ENCODE measurements around the gene PRELID3B. TPM values are rescaled to one million over a fixed set of nuclear protein-coding genes. Genes with fewer than 3 reads are reported as not detected.

Gene PRELID3B
- total RNA-seq, 1 experiment from 2014 or later: 129 TPM

DNA sequence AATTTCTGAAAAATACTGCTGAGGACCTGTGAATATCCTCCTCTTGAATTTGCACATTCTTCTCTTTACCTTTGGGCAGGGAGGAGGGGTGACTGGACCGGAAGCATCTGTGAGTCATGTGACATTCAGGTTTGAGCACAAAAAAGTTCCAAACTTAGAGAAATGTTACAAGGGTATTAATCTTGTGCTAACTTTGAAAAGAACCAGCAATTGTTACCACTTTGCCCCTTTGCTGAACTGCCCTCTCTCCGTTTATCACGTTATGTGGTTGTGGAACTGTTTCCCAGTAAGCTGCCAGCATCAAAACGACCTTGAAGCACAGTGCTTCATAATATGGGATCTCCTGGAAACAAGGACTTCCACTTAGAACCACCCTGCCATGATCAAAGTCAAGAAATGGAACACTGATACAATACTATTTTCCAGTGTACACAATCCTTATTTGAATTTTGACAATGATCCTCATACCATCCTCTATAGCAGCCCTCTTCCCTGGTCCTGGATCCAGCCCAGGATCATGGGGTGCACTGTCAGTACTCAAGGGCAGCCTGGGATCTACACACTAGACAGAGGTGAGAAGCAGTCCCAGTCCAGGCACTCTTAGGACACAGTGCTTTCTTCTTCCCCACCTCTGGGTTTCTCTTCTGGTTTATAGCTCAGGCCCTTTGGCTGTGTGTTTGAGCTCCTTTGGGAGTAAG is 25.6 kb downstream of the PRELID3B start:
- H3K4me1 ChIP-seq (ENCODE audit: control insufficient read depth in 1 of 2, insufficient read depth in 2 of 2, low read length in 2 of 2): peaks cover 0 to 5% of the 10 kb centered on the region in 2 experiments; a peak in 2 of 4 replicates
- POLR2A ChIA-PET: no interaction called here
- intact Hi-C loops (cut with micrococcal nuclease): no loop called here
- H3K27me3 ChIP-seq (ENCODE audit: insufficient read depth, low read length): no peaks in the 10 kb centered on the region
- no TSS peak for BruUV-seq (replicated peaks)
- peak overlapping the region; percentile 13; the same call in 1 of the 2 replicates for H3K4me2 ChIP-seq (ENCODE audit: low read length)
- no peak overlapping the region for H2AFZ ChIP-seq (ENCODE audit: low read depth, low read length, poor library complexity, severe bottlenecking)
- H3K9ac ChIP-seq (ENCODE audit: low read length): no peak overlapping the region
- ATAC-seq: peak; percentile 39; the same call in 1 of the 2 replicates
- H3K4me3 ChIP-seq (replicated peaks in 1 of 2; ENCODE audit: low read depth in 1 of 2, low read length in 2 of 2): no peak overlapping the region
- no peaks in the 10 kb centered on the region for H3K9me2 ChIP-seq (ENCODE audit: insufficient read depth)
- no peak for DNase-seq (ENCODE audit: low read depth, low spot score)
- H3K9me3 ChIP-seq (ENCODE audit: control insufficient read depth in 1 of 2, insufficient read depth in 1 of 2, low read depth in 1 of 2, low read length in 2 of 2): no peaks in the 10 kb centered on the region
- H4K20me1 ChIP-seq (ENCODE audit: insufficient read depth): no peaks in the 10 kb centered on the region
- H3K27ac ChIP-seq (ENCODE audit: low read depth, low read length): no peak overlapping the region
- CTCF ChIA-PET: no interaction called here
- no peaks in the 10 kb centered on the region for H3K79me2 ChIP-seq (ENCODE audit: insufficient read depth, low read length)
- no peaks in the 10 kb centered on the region for H3K36me3 ChIP-seq (ENCODE audit: control insufficient read depth in 1 of 2, insufficient read depth in 2 of 2, low read length in 2 of 2)
- no peak for TF ChIP-seq SRF (IDR thresholded peaks at IDR 0.05; ENCODE audit: low read depth)
- TF ChIP-seq, protein P1, sequence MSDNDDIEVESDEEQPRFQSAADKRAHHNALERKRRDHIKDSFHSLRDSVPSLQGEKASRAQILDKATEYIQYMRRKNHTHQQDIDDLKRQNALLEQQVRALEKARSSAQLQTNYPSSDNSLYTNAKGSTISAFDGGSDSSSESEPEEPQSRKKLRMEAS (IDR thresholded peaks at IDR 0.05): no peak
- TF ChIP-seq POLR2AphosphoS5 (IDR thresholded peaks at IDR 0.05; ENCODE audit: low read depth, low read length): no peak
- TF ChIP-seq POLR2A (IDR thresholded peaks at IDR 0.05; ENCODE audit: borderline replicate concordance, extremely low read depth, insufficient read depth, insufficient read length): no peak
- no peak for TF ChIP-seq JUND (IDR thresholded peaks at IDR 0.05)
- TF ChIP-seq, protein P2, sequence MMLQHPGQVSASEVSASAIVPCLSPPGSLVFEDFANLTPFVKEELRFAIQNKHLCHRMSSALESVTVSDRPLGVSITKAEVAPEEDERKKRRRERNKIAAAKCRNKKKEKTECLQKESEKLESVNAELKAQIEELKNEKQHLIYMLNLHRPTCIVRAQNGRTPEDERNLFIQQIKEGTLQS (IDR thresholded peaks at IDR 0.05): no peak
- no peak for TF ChIP-seq EZH2phosphoT487 (IDR thresholded peaks at IDR 0.05; ENCODE audit: borderline replicate concordance)
- RAD21 ChIA-PET (ENCODE audit: low non-redundant PET in 1 of 2, low total read pairs in 2 of 2, uncharacterized antibody in 2 of 2, unreplicated experiment in 2 of 2): interaction anchor here in 1 of 2 experiments (0.6 kb wide), 1 partner anchor 16 kb away, joined by 4 read pairs; no protein-coding TSS in a partner anchor

GRCh38 chr20:59015812-59016711 is 26.5 kb downstream of the PRELID3B start:
- Histone ChIP-seq H3K79me2 (ENCODE audit: insufficient read depth, low read length) (no peaks in the 10 kb centered on the region), H3K36me3 (ENCODE audit: control insufficient read depth in 1 of 2, insufficient read depth in 2 of 2, low read length in 2 of 2) (no peaks in the 10 kb centered on the region), H3K9ac (ENCODE audit: low read length) (no peak overlapping the region), H3K27ac (ENCODE audit: low read depth, low read length) (no peak overlapping the region), H2AFZ (ENCODE audit: low read depth, low read length, poor library complexity, severe bottlenecking) (no peak overlapping the region), H3K4me1 (ENCODE audit: control insufficient read depth in 1 of 2, insufficient read depth in 2 of 2, low read length in 2 of 2) (peaks cover 0 to 10% of the 10 kb centered on the region in 2 experiments; a peak in 3 of 4 replicates), H3K27me3 (ENCODE audit: insufficient read depth, low read length) (no peaks in the 10 kb centered on the region), H3K9me2 (ENCODE audit: insufficient read depth) (no peaks in the 10 kb centered on the region), H3K4me2 (ENCODE audit: low read length) (no peak overlapping the region), H3K9me3 (ENCODE audit: control insufficient read depth in 1 of 2, insufficient read depth in 1 of 2, low read depth in 1 of 2, low read length in 2 of 2) (no peaks in the 10 kb centered on the region), H4K20me1 (ENCODE audit: insufficient read depth) (no peaks in the 10 kb centered on the region), H3K4me3 (replicated peaks in 1 of 2; ENCODE audit: low read depth in 1 of 2, low read length in 2 of 2) (no peak overlapping the region)
- intact Hi-C loops (cut with micrococcal nuclease): no loop called here
- ChIA-PET CTCF (no interaction called here), RAD21 (ENCODE audit: low non-redundant PET in 1 of 2, low total read pairs in 2 of 2, uncharacterized antibody in 2 of 2, unreplicated experiment in 2 of 2) (interaction anchor here in 1 of 2 experiments (0.6 kb wide), 1 partner anchor 16 kb away, joined by 4 read pairs; no protein-coding TSS in a partner anchor), POLR2A (no interaction called here)
- BruUV-seq (replicated peaks): no TSS peak
- ATAC-seq (no peak), DNase-seq (ENCODE audit: low read depth, low spot score) (no peak)
- no peak for TF ChIP-seq FOSL1 (IDR thresholded peaks at IDR 0.05; ENCODE audit: low read depth)
- no peak for TF ChIP-seq ZFX (IDR thresholded peaks at IDR 0.05)
- TF ChIP-seq, protein P3, sequence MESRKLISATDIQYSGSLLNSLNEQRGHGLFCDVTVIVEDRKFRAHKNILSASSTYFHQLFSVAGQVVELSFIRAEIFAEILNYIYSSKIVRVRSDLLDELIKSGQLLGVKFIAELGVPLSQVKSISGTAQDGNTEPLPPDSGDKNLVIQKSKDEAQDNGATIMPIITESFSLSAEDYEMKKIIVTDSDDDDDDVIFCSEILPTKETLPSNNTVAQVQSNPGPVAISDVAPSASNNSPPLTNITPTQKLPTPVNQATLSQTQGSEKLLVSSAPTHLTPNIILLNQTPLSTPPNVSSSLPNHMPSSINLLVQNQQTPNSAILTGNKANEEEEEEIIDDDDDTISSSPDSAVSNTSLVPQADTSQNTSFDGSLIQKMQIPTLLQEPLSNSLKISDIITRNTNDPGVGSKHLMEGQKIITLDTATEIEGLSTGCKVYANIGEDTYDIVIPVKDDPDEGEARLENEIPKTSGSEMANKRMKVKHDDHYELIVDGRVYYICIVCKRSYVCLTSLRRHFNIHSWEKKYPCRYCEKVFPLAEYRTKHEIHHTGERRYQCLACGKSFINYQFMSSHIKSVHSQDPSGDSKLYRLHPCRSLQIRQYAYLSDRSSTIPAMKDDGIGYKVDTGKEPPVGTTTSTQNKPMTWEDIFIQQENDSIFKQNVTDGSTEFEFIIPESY (IDR thresholded peaks at IDR 0.05; ENCODE audit: extremely low read depth, insufficient replicate concordance, low read length): no peak
- TF ChIP-seq, protein P1 (IDR thresholded peaks at IDR 0.05): no peak
- TF ChIP-seq CBX3 (IDR thresholded peaks at IDR 0.05; ENCODE audit: low read depth): no peak
- TF ChIP-seq SP1 (IDR thresholded peaks at IDR 0.05; ENCODE audit: low read depth): no peak
- TF ChIP-seq JUND (IDR thresholded peaks at IDR 0.05): no peak
- no peak for TF ChIP-seq SIN3A (IDR thresholded peaks at IDR 0.05; ENCODE audit: low read depth)
- TF ChIP-seq EZH2phosphoT487 (IDR thresholded peaks at IDR 0.05; ENCODE audit: borderline replicate concordance): no peak
- no peak for TF ChIP-seq ELF1 (IDR thresholded peaks at IDR 0.05; ENCODE audit: borderline replicate concordance, low read depth)
